GM19467 (cell line): Measurements from ENCODE around the gene MANBA.
"Not testable (repeated sequence)": the region's sequence is repeated elsewhere in the genome, so short reads cannot be mapped to it uniquely, and the experiment has no call there.

Experiments used
- ATAC-seq: cut with Tn5 transposase; IDR thresholded peaks from one replicate; pipeline ENCODE4 v1.9.1; 2021; ENCODE audit warnings: mild to moderate bottlenecking, moderate library complexity; ENCODE audit not compliant: unreplicated experiment

The MANBA gene

DNA sequence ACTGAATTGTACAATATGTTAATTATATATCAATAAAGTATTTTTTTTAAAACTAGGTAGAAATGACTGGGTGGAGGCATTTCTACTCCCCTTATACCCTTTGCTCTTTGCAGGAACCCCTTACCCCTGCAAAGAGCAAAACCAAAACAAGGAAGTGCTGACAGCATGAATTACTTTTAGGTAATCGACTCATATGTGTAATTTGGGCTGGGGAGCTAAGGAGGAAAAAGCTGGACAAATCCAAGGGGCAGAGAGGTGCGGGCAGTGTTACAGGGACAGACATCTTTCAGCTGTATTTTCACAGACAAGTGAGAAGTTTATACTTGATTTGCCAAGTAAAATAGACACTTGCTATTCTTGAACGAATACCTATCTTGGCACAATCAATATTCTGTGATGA is 35.5 kb downstream of the MANBA start:
- ATAC-seq: no peak

DNA sequence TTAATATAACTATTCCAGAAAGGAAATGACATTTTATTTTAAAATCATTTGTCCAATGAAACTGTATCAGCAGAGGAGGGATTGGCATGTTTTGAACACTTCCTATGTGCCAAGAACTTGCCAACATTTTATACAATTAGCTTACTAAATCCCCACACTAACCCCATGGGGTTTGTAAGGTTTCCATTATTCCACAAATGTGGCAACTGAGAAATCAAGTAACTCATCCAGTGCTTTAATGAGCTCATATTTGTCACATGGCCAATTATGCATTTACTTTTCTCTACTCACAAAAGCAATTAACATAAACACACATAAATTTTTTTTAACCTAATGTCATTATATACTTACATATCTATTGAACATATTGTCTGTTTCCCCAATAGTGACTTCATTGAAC is 37.3 kb downstream of the MANBA start:
- no peak for ATAC-seq

DNA sequence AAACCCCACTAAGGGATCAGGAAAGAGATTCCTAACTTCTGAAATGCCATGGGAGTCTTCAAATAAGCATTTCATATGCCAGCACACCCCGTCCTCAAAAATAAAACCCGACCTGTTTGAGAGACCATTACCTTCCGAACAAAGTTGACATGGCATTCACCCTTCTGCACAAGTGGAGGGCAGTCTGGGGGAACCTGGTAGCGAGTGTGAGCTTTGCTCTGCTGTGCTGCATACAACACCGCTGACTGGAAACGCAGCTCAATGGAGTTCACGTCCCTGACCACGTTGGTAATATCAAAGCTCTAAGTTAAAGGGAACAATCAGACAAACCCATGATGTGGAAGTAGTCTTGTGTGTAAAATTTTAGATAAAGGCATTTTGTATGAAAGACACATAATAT is 38.0 kb downstream of the MANBA start:
- ATAC-seq: no peak

DNA sequence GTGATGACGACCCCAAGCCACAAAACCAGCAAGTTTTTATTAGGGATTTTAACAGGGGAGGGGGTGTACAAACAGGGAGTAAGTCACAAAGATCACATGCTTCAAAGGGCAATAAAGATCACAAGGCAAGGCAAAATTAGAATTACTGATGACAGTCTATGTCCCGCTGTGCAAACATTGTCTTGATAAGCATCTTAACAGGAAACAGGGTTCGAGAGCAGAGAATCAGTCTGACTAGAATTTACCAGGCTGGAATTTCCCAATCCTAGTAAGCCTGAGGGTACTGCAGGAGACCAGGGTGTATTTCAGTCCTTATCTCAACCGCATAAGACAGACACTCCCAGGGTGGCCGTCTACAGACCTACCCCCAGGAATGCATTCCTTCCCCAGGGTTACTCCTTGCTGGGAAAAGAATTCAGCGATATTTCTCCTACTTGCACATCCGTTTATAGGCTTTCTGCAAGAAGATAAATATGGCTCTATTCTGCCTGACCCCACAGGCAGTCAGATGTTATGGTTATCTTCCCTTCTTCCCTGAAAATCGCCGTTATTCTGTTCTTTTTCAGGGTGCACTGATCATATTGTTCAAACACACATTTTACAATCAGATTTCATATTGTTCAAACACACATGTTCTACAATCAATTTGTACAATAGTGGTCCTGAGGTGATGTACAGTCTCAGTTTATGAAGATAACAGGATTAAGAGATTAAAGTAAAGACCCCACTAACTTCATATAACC is 41.8 kb downstream of the MANBA start:
- ATAC-seq: not testable (repeated sequence)

DNA sequence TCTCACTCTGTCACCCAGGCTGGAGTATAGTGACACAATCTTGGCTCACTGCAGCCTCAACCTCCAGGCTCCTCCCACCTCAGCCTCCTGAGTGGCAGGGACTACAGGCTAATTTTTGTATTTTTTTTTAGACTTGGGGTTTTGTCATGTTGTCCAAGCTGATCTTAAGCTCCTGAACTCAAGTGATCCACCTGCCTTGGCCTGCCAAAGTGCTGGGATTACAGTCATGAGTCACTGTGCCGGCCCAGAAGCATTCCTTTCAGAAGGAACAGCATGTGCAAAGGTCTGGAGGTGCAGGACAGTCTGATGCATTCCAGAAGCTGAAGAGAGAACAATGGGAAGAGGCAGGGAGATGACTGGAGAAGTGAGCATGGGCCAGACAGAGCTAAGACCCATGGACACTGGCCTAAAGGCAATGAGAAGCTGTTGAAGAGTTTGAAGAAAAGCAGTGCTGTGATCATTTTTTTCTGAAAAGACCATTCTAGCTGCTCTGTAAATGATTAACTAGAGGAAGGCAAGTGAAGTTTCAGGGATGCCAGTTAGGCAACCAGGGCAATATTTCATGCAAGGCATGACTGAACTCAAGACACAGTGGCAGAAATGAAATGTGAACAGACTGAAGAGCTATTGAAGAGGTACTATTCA is 43.2 kb downstream of the MANBA start:
- ATAC-seq: no peak

DNA sequence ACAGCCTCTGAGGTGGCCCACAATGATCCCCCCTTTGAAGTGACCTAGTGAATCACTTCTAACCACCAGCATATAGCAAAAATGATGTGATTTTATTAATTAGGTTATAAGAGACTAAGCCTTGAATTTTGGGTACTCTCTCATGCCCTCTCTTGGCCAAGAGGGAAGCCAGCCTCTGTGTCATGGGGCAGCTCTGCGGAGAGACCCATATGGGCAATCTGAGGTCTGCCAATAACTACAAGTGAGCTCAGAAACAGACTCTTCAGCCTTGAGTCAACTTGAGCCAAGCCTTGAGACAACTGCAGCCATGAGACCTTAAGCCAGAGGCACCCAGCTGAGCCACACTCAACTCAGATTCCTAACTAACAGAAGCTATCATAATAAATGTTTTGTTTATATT is 45.7 kb downstream of the MANBA start:
- ATAC-seq: no peak

DNA sequence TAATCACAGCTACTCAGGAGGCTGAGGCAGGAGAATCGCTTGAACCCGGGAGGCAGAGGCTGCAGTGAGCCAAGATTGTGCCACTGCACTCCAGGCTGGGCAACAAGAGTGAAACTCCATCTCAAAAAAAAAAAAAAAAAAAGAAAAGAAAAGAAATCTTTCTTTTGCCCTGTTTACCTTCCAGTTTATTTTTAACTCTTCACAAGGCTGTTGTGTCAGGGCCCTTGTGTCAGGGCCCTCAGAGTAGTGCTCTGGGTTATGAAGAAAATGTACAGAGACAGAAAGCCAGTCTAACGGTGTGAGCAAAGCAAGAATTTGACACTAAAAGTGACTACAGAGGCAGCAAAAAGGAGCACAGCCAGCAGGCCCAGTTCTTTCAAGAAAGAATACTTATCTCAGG is 47.0 kb downstream of the MANBA start:
- ATAC-seq: not testable (repeated sequence)

DNA sequence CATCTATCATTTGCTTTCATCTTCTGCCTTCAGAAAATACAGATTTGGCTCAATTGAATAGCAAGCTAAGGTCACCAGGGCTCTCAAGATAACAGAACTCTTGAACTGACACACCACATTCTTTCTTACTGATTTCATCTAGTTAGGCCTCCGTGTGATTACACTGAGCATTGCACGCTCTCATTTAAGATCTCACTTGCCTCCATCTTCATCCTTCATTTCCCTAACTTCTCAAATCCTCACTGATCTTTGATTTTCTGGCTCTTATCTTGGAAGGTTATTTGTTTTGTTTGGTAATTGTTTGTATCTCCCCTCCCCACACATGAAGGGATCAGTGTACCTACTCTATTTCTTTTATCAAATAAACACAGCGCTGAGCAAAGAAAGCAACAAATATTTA is 47.7 kb downstream of the MANBA start:
- no peak for ATAC-seq

DNA sequence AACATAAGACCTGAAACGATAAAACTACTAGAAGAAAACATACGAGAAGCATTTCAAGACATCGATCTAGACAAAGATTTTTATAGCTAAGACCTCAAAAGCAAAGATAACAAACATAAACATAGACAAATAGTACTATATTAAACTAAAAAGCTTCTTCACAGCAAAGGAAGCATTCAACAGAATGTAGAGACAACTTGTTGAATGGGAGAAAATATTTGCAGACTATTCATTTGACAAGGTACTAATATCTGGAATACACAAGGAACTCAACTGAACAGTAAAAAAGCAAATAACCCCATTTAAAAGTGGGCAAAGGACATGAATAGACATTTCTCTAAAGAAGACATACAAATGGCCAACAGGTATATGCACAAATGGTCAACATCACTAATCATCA is 49.8 kb downstream of the MANBA start:
- no peak for ATAC-seq

DNA sequence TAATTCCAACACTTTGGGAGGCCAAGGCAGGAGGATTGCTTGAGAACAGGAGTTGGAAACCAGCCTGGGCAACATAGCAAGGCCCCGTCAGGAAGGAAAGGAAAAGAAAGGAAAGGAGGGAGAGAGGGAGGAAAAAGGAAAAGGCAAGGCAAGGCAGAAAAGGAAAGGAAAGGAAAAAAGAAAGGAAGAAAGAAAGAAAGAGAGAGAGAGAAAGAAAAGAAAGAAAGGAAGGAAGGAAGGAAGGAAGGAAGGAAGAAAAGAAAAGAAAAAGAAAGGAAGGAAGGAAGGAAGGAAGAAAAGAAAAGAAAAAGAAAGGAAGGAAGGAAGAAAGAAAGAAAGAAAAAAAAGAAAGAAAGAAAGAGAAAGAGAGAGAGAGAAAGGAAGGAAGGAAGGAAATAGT is 51.7 kb downstream of the MANBA start:
- not testable (repeated sequence) for ATAC-seq

DNA sequence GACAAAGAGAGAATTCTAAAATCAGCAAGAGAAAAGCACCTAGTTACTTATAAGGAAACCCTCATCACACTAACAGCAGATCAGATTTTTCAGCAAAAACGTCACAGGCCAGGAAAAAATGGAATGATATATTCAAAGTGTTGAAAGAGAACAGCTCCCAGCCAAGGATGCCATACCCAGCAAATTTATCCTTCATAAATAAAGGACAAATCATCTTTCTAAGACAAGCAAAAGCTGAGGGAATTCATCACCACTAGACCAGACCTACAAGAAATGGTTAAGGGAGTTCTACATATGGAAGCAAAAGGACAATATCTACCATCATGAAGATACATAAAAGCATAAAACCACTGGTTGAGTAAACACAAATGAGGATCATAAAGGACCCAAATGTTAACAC is 53.6 kb downstream of the MANBA start:
- ATAC-seq: no peak

DNA sequence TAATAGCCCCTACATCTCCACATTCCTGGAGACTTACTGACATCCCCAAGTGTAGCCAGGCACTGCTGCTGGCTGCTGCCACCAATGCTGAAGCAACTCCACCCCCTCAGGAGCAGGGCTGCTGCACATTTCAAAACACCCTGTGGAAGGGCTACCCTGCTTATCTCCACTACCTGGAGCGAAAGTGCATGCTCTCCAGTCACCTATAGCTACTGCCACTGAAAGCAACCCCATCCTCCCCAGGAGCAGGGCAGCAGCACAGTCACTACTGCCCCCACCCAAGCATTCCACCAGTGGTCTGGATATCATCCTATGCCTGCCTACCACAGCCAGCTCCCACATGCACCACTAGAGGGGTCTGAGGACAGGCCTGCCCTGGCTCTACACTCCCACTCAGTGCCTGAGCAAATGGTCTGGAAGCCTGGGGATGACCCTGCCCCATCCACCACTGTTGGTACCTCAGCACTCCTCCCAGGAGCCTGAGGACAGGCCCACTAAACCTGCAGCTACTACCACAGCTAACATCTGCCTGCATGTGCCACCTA is 55.3 kb downstream of the MANBA start:
- ATAC-seq: no peak

DNA sequence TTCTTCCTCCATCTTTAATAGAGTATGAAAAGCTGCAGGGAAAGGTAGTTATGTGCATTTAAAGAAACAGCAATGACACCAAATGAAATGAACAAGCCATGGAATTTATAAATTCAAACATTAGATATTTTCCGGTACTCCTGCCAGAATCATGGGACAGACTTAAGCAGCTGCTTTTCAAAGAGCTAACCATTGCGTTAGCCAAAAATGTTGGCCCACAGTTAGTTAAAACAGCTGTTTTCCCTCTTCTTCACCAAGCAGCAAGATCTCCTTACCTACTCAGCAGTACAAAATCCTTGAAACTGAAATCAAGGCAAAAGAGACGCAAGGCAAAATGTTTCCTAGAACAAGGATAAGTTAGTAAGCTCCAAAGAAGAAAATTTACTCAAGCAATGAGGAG is 64.0 kb downstream of the MANBA start:
- no peak for ATAC-seq

DNA sequence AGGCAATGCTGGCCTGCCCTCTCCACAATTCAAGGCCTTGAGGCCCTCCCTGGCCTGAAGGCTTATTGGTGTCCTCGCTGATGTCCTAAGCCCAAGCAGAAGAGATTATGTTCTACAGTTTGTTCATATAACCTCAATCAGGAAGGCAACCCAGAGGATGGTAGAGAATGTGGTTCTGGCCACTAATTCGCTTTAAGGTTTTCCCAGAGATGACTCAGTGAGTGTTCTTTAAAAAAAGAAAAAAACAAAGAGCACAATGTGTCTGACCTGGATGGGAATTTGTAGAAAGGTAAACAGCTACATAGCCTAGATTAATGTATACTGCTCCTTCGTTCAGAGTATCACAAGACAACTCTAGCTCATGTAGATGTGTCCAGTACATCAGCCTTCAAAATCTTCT is 66.0 kb downstream of the MANBA start:
- ATAC-seq: no peak

DNA sequence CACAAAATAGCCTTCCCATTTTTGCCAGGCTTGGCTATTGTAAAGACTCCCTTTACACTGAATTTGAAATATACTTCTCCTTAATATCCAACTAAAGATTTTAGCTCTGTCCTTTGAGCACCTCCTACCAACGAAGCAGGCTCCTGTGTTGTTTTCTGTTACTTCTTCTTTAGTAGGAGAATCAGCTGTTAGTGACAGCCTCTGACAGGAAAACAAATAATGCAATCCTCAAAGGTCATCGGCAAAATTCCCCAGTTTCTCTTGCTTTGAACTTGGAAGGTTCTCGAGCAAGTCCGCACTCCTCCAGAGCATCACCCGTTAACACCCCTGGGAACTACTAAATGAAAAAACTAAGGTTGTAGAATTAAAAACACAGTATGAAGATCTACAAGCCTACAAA is 66.9 kb downstream of the MANBA start:
- no peak for ATAC-seq

DNA sequence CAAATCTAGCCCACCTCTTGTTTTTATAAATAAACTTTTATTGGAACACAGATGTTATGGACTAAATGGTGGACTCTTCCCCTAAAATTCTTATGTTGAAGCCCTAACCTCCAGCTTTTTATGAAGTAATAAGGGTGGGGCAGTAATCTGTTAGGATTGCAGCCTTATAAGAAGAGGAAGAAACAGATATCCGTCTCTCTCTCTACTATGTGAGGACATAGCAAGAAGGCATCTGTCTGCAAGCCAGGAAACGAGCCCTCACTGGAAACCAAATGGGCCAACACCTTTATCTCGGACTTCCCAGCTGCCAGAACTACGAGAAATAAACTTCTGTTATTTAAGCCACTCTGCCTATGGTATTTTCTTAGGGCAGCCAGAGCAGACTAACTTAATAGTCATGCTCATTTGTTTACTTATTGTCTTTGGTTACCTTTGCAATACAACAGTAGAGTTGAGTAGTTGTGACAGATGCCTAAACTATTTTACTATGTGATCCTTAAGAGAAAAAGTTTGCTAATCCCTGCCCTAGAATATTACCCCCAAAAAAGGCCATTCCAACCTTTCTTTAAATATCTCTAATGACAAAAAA is 67.4 kb downstream of the MANBA start:
- no peak for ATAC-seq

DNA sequence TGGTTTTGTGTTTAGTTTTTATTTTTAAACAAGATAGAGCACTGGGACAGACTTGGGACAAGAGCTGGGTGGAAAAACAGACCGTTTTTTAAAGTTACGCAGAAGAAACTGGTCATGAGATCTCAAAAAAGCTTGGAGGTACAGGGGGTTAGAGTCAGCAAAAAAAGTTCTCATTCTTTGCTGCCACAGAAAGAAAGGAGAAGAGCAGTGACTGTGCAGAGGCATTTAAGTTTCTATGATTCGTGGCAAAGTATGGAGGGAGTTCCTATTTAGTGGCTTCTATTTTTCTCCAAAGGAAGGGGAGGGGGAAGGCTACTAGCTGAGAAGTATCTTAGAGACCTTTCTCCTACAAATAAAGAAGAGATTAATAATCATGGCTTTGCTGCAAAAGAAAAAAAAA is 68.3 kb downstream of the MANBA start:
- no peak for ATAC-seq

DNA sequence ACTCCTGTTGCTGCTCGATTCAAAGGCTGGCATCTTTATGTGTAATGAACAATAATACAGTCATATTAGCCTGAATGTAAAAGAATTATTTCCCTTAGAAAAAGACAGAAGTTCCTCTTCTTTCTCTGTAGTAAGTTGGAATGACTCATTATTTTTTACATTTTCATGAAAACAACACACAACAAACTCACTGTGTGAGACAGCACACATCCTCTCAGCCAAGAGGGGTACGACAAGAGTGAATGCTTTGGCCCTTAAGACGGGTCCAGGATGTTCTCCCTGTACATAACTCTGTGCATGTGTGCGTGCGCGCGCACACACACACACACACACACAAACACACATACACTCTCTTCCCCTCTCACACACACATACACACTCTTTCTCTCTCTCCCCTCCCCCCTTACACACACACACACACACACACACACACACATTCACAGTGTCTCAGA is 72.8 kb downstream of the MANBA start:
- ATAC-seq: peak; percentile 37

DNA sequence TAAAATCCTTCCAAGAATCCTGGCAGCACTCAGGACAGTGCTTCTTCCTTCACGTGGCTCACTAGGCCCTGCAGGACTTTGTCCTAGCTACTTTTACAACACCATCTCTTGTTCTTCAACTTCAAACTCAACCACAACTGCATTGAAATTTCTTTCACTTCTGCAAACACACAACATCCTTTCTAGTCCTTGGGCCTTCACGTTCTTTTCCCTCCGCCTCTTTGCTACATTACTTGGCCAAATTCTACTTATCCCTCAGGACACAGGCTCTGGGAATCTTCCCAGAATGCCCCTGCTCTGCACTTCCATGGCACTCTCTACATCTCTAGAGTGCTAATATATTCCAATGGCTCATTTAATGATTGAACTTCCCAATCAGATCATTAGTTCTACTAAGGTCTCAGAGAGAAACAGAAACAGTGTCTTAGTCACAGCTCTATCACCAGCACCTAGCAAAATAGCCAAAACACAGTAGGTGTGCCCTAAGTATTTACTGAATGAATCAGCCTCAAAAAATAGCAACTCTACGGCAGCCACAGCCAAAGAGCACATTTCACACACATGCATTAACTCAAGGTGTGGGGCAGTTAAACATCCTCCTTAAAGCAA is 73.3 kb downstream of the MANBA start:
- peak; percentile 90 for ATAC-seq

DNA sequence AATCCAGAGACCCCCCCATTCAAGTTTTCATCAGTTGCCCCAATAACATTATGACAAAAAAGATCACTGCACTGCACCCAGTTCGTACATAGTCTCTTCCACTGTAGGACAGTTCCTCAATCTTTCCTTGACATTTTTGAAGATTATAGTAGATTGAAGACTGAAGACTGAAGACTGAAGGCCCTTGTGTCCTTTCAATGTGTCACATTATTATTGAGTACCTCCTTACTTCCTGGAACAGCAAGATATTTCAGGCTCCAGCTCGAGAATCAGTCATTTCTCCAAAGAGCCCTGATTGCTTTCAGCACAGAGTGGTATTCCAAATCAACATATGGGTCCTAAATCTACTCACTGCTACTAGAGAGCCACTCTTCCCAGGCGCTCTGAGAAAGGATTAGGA is 75.0 kb downstream of the MANBA start:
- ATAC-seq: no peak

DNA sequence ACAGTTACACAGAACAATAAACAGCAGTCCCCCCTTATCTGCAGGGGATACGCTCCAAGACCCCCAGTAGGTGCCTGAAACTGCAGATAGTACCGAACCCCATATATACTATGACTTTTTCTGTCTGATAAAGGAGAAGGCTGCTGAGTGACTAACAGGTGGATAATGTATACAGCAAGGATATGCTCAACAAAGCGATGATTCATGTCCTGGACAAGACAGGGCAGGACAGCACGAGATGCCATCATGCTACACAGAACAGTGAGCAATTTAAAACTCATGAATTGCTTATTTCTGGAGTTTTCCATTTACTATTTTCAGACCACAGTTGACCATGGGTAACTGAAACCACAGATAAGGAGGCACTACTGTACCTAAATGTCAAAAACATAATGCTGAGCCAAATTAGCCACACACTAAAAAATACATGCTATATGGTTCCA is 76.1 kb downstream of the MANBA start:
- ATAC-seq: no peak
